HUES48 (cell line): ENCODE data around the gene CD46.

ENCODE experiments used
- H3K27ac ChIP-seq: one replicate; pipeline ENCODE4 v1.7.0; 2013; ENCODE audit warnings: low read depth, low read length, inconsistent platforms
- H3K27me3 ChIP-seq: 2 replicates; pipeline ENCODE4 v1.6.1; 2013; ENCODE audit warnings: mild to moderate bottlenecking, low read length; ENCODE audit not compliant: control insufficient read depth, insufficient read depth
- H3K36me3 ChIP-seq: 2 replicates; pipeline ENCODE4 v1.6.1; 2013; ENCODE audit warnings: low read length; ENCODE audit not compliant: control insufficient read depth, insufficient read depth
- H3K4me1 ChIP-seq: 2 replicates; pipeline ENCODE4 v1.6.1; 2013; ENCODE audit warnings: mild to moderate bottlenecking, low read length; ENCODE audit not compliant: control insufficient read depth, insufficient read depth
- H3K4me3 ChIP-seq: 2 replicates; pipeline ENCODE4 v1.5.1; 2013; ENCODE audit warnings: mild to moderate bottlenecking, low read depth, low read length
- H3K9ac ChIP-seq: 2 replicates; pipeline ENCODE4 v1.6.1; 2013; ENCODE audit warnings: mild to moderate bottlenecking, low read depth, low read length, moderate library complexity
- H3K9me3 ChIP-seq: 2 replicates; pipeline ENCODE4 v1.6.1; 2013; ENCODE audit warnings: low read length; ENCODE audit not compliant: control insufficient read depth, insufficient read depth

The CD46 gene

GRCh38 chr1:207833381-207833780, 81.5 kb downstream of the CD46 start:
- Histone ChIP-seq H3K27ac (no peak overlapping the region), H3K4me1 (no peaks in the 10 kb centered on the region), H3K9ac (no peak overlapping the region), H3K36me3 (no peaks in the 10 kb centered on the region), H3K4me3 (no peak overlapping the region), H3K9me3 (no peaks in the 10 kb centered on the region), H3K27me3 (no peaks in the 10 kb centered on the region)

- Histone ChIP-seq H3K4me1 (no peaks in the 10 kb centered on the region), H3K4me3 (no peak overlapping the region), H3K27ac (no peak overlapping the region), H3K9ac (no peak overlapping the region), H3K27me3 (no peaks in the 10 kb centered on the region), H3K9me3 (no peaks in the 10 kb centered on the region), H3K36me3 (no peaks in the 10 kb centered on the region)
Measured at GRCh38 chr1:207833956-207834660, 82.3 kb downstream of the CD46 start.

DNA sequence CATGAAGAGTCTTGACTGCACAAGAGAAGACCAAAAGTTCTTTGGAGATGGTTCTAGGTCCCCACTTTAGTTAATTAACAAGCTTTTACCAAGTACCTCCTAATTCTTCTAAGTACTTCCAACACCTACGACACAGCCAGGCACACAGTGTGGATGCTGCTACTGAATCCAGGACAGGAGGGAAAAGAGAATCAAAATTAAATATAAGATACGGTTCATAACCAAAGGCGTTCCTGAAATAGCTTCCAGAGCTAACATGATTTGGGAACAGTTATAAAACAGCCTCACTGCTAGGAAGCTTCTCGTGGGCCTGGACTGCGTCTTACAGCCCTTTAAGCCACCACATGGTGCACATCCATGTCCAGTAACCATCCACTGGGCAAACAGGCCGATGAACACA, 84.1 kb downstream of the CD46 start:
- no peak overlapping the region for H3K9ac ChIP-seq
- H3K27ac ChIP-seq = no peak overlapping the region
- no peaks in the 10 kb centered on the region for H3K9me3 ChIP-seq
- H3K36me3 ChIP-seq = no peaks in the 10 kb centered on the region
- H3K4me1 ChIP-seq = no peaks in the 10 kb centered on the region
- H3K27me3 ChIP-seq = no peaks in the 10 kb centered on the region
- H3K4me3 ChIP-seq = no peak overlapping the region

DNA sequence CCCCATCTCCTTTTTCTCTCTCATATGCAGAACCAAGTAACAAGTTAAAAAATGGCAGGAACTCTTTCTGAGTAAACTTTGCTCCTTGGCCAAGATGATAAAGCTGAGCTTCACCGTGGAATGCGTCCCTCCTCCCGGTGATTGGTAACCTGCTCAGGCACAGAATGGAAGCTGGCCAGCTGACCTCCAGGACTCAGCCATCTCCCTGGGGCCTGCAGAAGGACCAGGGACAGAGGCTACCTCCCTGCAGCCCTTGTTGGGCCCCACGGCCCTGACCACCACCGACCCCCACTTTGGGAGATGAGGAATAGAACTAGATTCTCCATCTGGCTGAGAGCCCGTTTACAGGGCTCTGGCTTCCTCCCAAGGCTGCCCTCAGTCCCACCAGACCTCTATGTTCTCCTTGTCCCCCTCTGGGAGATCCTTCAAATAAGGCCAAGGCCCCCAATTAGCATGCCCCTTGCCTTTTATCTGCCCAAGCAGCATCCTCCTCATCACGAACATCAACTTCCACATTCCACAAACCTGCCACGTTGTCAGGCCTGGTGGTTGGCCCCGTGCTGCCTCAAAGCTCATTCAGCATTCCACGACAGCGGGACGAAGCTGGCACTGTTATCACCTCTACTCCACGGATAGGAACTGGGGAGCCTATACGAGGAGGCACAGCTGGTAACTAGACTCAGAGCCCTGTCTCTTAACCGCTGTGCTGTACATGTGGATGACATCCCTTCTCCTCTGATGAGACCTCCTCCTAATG, 84.9 kb downstream of the CD46 start:
- no peaks in the 10 kb centered on the region for H3K36me3 ChIP-seq
- no peaks in the 10 kb centered on the region for H3K9me3 ChIP-seq
- no peaks in the 10 kb centered on the region for H3K4me1 ChIP-seq

DNA sequence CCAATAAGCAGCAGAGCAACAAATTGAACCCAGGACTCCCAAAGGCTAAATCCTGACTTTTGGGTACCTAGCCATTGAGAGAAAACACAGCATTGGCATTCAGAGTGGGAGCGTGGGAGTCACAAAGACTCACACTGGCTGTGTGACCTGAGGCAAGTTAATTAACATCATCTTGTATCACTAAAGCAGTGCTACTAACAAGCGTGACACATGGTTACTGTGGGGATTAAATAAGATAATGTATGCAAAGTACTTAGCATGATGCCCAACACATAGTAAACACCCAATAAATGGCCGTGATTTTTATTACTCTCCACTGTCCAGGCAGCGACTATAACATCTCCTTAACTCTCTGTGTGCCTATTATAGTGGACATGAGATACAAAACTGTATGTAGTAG, 85.8 kb downstream of the CD46 start:
- Histone ChIP-seq H3K36me3 (no peaks in the 10 kb centered on the region), H3K4me1 (no peaks in the 10 kb centered on the region), H3K9me3 (no peaks in the 10 kb centered on the region), H3K27ac (no peak overlapping the region), H3K27me3 (no peaks in the 10 kb centered on the region), H3K9ac (no peak overlapping the region), H3K4me3 (no peak overlapping the region)

More for the DNA sequence above, 84.9 kb downstream of the CD46 start:
- H3K27ac ChIP-seq = no peak overlapping the region
- H3K27me3 ChIP-seq = no peaks in the 10 kb centered on the region
- no peak overlapping the region for H3K9ac ChIP-seq
- no peak overlapping the region for H3K4me3 ChIP-seq

GRCh38 chr1:207838156-207839082, 86.6 kb downstream of the CD46 start:
- no peaks in the 10 kb centered on the region for H3K36me3 ChIP-seq
- H3K4me3 ChIP-seq = no peak overlapping the region
- H3K9me3 ChIP-seq = no peaks in the 10 kb centered on the region
- no peaks in the 10 kb centered on the region for H3K27me3 ChIP-seq
- no peak overlapping the region for H3K9ac ChIP-seq
- no peaks in the 10 kb centered on the region for H3K4me1 ChIP-seq
- H3K27ac ChIP-seq = no peak overlapping the region

- Histone ChIP-seq H3K27ac (no peak overlapping the region), H3K9me3 (no peaks in the 10 kb centered on the region)
Measured at GRCh38 chr1:207839083-207839413, 87.2 kb downstream of the CD46 start.

GRCh38 chr1:207840380-207840779, 88.5 kb downstream of the CD46 start:
- no peak overlapping the region for H3K4me3 ChIP-seq
- H3K9ac ChIP-seq = no peak overlapping the region
- no peaks in the 10 kb centered on the region for H3K4me1 ChIP-seq
- H3K27me3 ChIP-seq = no peaks in the 10 kb centered on the region
- no peak overlapping the region for H3K27ac ChIP-seq
- H3K36me3 ChIP-seq = no peaks in the 10 kb centered on the region
- H3K9me3 ChIP-seq = no peaks in the 10 kb centered on the region

More at GRCh38 chr1:207839083-207839413, 87.2 kb downstream of the CD46 start:
- no peaks in the 10 kb centered on the region for H3K4me1 ChIP-seq
- no peaks in the 10 kb centered on the region for H3K27me3 ChIP-seq
- no peak overlapping the region for H3K4me3 ChIP-seq
- no peaks in the 10 kb centered on the region for H3K36me3 ChIP-seq
- no peak overlapping the region for H3K9ac ChIP-seq

- Histone ChIP-seq H3K27me3 (no peaks in the 10 kb centered on the region), H3K9me3 (no peaks in the 10 kb centered on the region), H3K9ac (no peak overlapping the region), H3K4me1 (no peaks in the 10 kb centered on the region), H3K36me3 (no peaks in the 10 kb centered on the region), H3K27ac (no peak overlapping the region), H3K4me3 (no peak overlapping the region)
Measured at GRCh38 chr1:207841293-207841692, 89.4 kb downstream of the CD46 start.

DNA sequence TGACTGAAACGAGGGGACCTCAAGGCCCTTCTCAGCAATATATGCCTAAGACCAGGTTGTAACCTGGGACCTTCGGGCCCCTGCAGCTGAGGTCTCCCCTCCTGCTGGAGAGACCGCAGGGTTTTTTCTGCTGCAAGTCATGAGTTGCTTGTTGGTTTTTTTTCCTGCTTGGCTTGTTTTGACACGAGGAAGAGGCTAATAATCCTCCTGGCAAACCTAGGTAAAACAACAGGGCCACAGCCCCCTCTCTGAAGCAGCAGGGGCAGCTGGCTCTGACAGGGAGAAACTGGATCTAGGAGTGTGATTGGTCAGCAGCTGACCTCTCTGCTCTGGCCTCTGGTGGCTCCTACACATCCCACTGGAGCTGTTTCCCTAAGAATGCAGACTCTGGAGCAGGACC, 90.0 kb downstream of the CD46 start:
- no peaks in the 10 kb centered on the region for H3K36me3 ChIP-seq
- no peaks in the 10 kb centered on the region for H3K4me1 ChIP-seq
- no peaks in the 10 kb centered on the region for H3K9me3 ChIP-seq
- no peak overlapping the region for H3K9ac ChIP-seq
- no peaks in the 10 kb centered on the region for H3K27me3 ChIP-seq
- H3K27ac ChIP-seq = no peak overlapping the region
- H3K4me3 ChIP-seq = no peak overlapping the region

GRCh38 chr1:207842506-207842905, 90.7 kb downstream of the CD46 start:
- Histone ChIP-seq H3K4me1 (no peaks in the 10 kb centered on the region), H3K9ac (no peak overlapping the region), H3K27ac (no peak overlapping the region), H3K9me3 (no peaks in the 10 kb centered on the region), H3K4me3 (no peak overlapping the region), H3K36me3 (no peaks in the 10 kb centered on the region), H3K27me3 (no peaks in the 10 kb centered on the region)
